GM18502 (cell line): Measurements from ENCODE around the gene TET1.
"Not testable (repeated sequence)": the region's sequence is repeated elsewhere in the genome, so short reads cannot be mapped to it uniquely, and the experiment has no call there.

Experiments used
- ATAC-seq: cut with Tn5 transposase; IDR thresholded peaks from one replicate; pipeline ENCODE4 v1.9.1; 2021; ENCODE audit warnings: mild to moderate bottlenecking; ENCODE audit not compliant: unreplicated experiment, poor library complexity

Gene TET1

DNA sequence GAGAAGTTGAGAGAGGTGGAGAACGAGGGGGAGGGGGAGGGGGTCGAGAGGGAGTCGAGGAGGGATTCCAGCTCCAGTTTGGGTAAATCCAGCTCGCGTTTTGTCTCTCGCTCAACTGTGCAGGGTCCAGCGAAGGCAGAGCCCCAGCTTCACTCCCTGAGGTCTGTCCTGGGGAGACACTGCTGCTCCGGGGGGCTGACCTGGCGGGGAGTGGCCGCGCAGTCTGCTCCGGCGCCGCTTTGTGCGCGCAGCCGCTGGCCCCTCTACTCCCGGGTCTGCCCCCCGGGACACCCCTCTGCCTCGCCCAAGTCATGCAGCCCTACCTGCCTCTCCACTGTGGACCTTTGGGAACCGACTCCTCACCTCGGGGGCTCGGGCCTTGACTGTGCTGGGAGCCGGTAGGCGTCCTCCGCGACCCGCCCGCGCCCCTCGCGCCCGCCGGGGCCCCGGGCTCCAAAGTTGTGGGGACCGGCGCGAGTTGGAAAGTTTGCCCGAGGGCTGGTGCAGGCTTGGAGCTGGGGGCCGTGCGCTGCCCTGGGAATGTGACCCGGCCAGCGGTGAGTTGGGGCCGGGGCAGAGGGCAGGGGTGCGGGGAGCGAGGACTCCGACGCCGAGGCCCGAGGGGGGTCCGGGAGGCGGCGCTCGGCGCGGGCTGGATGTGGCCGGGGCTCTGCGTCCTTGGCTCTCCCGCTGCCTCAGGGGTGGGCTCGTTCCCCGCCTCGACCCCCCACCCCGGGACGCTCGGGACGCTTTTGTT, at the start of gene TET1:
TSS of gene TET1 (plus strand) at position 152 of the 757 bp plus-strand sequence. CDS start 12,002 bp downstream, outside the sequence.
- no peak for ATAC-seq

DNA sequence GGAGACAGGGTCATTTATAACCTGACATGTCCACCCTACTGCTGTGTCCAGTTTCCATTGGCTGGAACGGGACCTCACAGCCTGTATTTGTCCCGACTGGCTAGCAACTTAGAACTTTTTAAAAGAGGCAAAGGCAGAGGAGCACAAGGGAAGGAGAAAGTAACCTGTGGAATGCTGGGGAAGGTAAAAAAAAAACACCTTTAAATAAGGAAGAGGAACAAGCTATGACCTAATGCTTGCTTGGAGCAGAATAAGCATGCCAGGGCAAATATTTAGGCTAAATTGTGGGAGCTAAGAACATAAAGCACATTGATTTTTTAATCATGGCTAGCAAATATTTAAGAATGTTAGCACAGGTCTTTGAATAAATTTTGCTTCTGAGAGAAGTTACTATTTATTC, 43.9 kb upstream of the TET1 start:
- not testable (repeated sequence) for ATAC-seq

DNA sequence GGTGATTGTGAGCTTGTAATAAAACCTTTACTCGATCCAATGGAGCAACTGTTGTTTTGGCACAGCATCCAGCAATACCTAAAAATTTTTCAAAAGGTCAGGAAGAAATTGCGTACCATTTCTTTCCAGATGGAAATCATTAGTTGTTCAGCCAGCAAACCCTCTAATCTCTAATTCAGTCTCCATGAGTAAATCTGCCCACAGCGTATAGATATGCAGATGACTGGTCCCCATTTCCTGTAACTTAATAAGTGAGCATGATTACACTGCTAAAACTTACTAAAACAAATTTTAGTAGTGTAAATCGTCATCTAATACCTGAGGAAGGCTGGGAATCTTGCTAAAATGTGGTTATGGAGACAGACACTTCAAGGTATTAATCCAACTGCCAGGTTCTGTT, 43.4 kb upstream of the TET1 start:
- ATAC-seq: no peak

DNA sequence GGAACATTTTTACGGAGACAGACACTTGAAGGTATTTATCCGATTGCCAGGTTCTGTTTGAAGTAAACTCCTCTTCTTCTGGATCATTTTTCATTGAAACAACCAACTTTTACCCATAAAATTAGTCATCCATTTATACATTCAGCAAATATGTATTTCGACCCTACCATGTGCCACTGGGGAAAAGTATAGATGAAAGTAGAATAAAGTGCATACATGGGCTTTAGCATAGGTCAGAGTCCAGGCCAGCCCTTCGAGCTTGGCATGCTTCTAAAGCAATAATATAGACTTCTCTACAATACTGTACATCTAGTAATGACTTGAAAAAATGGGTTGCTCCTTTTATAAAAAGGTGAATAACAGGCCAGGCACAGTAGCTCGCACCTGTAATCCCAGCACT, 42.9 kb upstream of the TET1 start:
- no peak for ATAC-seq

DNA sequence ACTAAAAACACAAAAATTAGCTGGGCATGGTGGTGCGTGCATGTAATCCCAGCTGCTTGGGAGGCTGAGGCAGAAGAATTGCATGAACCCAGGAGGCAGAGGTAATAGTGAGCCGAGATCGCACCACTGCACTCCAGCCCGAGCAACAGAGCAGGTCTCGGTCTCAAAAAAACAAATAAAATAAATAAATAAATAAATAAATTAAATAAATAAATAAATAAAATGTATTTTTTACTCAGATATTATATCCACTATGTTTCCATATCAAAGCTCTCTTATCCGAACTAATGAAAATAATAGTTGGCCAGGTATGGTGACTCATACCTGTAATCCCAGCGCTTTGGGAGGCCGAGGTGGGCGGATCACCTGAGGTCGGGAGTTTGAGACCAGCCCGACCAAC, 41.5 kb upstream of the TET1 start:
- ATAC-seq: not testable (repeated sequence)

DNA sequence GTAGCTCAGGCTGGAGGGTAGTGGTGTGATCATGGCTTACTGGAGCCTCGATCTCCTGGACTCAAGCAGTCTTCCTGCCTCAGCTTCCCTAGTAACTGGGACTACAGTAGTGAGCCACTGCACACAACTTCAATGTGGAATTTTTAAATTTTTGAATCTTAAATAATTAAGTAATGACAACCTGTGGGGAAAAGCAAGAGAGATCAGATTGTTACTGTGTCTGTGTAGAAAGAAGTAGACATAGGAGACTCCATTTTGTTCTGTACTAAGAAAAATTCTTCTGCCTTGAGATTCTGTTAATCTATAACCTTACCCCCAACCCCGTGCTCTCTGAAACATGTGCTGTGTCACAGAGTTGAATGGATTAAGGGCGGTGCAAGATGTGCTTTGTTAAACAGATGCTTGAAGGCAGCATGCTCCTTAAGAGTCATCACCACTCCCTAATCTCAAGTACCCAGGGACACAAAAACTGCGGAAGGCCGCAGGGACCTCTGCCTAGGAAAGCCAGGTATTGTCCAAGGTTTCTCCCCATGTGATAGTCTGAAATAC, 34.6 kb upstream of the TET1 start:
- not testable (repeated sequence) for ATAC-seq

DNA sequence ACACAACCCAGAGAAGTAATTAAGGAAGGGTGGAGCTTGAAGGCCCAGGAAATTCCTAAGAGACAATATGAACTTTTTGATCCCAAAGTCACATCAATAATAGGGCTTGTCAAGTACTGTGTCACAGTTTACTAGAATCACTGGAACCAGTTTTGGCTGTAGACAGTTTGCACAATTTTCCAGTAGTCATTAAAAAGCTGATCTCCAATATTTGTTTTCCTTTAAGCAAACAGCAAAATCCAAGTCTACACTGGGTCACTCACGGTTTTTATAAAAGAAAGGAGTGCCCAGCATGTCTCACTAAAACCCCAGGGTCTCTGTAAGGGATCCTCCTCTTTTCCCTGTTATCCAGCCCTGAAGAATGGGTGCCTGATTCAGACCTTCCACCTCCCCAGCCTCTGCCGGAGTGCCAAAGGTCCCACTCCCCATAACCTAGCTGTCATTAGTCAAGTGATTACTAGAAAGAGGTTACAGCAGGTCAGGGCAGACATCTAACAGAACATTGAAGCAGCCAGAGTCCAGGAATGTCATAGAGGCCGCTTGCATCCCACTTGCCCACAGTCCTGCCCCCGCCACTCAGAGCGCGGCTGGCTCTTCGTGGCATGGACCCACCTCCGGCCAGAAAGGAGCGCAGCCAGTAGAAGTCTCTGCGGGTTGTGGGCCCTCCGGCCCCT, 33.4 kb upstream of the TET1 start:
- ATAC-seq: peak; percentile 61

DNA sequence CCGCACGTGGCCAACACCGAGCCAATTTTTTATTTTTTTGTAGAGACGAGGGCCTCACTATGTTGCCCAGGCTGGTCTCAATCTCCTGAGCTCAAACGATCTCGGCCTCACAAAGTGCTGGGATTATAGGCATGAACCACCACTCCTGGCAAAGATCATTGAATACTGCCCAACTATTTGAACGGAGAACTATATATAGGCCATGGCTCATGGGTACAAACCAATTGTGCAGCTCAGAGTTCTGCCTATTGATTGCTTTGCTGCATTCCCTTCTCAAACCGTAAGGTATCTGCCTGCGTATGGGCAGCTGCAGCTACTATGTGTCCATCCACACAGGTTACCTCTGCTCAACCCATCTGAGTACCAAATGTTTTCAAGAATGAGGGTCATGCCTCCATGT, 23.2 kb upstream of the TET1 start:
- no peak for ATAC-seq

DNA sequence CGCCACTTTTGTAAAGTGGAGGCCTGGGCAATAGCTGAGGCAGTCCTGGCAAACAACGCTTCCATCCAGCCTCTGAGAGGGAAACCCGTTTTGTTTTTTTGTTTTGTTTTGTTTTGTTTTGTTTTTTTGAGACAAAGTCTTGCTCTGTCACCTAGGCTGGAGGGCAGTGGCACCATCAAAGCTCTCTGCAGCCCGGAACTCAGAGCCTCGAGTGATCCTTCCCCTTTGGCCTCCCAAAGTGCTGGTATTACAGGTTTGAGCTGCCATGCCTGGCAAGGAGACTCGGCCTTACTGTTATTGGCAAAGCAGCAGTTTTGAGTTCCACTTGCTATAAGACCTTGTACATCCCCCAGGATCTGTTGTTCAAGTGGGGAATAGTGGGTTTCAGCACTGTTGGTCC, 22.3 kb upstream of the TET1 start:
- no peak for ATAC-seq

DNA sequence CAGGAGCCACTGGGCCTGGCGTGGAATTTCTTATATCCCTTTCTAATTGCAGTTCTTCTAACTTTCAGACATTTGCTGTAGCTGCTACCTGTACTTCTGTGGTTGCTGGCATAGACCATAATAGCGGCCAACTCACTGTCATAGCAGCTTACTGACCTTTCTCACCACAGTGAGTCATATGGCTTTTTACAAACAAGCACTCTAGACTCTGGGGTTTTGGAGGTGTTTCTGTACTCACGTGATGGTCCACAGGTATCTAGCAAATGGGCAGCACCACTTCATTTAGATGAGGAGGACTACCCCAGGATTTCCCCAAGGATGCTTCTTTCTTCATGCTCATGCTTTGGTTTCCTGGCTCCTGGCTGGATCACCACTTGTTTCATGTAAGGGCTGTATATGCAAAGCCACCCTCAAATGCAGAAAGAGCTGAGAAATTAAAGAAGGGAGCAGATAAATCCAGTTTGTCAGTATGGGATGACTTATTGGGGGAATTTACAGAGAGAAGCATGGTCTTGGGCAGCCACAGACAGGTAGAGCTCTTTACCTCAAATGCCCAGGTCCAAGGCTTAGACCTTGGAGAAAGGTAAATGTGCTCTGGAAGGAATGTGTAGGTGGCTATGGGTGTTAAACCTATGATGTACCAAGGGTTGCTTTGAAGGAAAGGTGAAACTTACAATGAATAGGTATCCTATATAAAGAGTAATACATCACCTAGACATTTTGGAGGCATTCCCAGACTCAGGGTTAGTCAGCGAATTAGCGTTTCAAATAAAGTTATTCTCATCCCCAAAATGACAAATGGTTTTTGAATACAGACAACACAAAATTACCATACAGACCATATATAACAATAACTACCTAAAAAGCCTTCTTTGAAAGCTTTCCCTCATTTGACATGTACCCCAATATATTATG, 16.9 kb upstream of the TET1 start:
- ATAC-seq: no peak

DNA sequence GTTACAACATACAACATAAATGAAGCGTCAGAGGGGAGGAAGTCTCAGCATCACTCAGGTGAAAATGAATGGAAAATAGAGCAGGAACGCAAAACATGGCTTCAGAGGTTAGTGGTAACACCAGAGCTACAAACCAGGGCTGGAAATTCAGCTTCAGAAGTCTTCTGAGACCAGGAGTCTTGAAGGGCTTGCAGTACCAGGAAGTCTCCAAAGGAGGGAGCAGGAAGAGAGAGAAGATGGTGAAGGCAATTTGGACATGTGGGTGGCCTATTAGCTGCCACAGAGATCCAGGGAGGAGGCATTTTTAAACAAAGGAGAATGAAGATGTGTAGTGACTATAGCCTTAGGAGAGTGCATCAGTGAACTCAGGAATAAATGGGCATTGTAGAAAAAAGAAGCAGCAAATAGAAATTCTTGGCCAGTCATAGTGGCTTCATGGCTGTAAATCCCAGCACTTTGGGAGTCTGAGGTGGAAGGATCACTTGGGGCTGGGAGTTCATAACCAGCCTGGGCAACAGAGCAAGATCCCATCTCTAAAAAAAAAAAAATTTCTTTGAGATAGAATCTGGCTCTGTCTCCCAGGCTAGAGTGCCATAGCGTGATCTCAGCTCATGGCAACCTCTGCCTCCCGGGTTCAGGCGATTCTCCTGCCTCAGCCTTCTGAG, 9.3 kb upstream of the TET1 start:
- ATAC-seq: peak; percentile 75

DNA sequence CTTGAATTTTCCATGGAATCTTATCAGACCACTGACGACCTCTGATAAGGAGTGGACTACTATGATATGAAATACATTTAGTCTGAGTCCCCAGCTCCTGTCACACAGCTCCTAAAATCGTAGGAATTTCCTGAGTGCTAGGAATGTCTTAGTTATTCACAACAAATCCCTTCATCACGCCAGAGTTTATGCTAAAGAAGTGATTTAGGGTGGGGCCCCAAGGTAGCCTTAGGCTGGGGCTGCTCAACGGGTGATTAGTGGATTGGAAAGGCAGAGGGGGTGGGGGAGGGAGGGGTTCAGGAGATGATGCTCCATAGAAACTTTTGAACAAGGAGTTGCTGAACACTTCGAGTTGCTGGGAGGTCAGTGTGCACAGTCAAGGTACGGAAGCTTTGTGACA, 7.0 kb upstream of the TET1 start:
- ATAC-seq: no peak

DNA sequence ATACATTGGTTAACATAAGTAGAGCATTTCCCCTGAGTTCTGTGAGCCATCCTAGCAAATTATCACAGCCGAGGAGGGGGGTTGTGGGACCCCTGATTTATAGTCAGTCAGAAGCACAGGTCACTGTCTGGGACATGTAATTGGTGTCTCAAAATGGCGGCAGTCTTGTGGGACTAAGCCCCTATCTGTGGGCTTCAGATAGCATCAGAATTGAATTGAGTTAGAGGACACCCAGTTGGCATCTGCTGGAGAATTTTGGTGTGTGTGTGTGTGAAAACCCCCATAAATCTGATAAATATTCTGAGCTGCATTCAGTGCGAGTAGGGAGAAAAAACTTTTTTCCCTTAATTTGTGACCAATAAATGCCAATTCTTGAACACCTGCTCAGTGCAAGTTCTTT, 6.5 kb upstream of the TET1 start:
- ATAC-seq: no peak

DNA sequence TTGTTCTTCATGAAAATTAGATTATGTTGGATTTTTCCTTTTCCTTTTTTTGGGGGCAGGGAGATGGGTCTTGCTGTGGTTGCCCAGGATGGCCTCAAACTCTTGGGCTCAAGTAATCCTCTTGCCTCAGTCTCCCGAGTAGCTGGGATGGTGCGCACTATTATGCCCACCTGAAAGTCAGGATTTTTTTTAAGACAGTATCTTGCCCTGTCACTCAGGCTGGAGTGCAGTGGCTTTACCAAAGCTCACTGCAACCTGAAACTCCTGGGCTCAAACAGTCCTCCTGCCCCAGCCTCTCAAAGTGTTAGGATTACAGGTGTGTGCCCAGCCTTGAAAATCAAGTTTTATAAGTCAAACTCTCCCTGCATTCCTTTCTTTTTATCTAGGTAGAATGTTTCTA, 1.7 kb upstream of the TET1 start:
- ATAC-seq: no peak

DNA sequence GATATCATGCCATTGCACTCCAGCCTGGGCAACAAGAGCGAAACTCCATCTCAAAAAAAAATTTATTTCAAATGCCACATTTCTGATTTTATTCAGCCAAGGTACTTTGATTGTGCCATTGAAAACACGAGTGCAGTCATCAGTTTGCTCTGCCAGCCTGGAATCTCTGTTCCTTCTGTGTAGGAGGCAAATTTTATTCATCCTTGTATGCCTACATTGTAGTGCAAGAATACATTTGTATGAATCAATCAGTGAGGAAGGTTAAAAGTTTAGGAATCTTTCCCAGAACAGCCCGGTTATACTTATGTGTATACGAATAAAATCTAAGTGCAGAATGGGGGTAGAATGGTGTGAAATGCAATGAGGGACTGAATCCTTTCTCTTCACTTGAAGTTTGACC, 886 bp upstream of the TET1 start:
- no peak for ATAC-seq

DNA sequence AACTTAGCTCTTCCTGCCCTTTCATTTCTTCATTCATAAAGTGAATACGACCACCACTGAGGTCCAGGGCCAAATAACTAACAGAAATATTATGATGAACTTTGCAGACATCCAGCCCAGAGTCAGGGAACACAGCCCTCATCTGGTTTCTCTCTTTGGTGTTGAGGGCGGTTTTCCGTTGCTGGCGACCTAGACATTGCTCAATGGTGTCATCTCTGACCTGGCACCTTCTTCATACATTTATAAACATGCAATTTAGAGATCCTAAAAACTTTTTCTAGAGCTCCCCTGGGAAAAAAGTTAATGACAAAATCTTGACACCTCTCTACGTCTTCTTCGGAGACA, 324 bp upstream of the TET1 start:
- no peak for ATAC-seq

DNA sequence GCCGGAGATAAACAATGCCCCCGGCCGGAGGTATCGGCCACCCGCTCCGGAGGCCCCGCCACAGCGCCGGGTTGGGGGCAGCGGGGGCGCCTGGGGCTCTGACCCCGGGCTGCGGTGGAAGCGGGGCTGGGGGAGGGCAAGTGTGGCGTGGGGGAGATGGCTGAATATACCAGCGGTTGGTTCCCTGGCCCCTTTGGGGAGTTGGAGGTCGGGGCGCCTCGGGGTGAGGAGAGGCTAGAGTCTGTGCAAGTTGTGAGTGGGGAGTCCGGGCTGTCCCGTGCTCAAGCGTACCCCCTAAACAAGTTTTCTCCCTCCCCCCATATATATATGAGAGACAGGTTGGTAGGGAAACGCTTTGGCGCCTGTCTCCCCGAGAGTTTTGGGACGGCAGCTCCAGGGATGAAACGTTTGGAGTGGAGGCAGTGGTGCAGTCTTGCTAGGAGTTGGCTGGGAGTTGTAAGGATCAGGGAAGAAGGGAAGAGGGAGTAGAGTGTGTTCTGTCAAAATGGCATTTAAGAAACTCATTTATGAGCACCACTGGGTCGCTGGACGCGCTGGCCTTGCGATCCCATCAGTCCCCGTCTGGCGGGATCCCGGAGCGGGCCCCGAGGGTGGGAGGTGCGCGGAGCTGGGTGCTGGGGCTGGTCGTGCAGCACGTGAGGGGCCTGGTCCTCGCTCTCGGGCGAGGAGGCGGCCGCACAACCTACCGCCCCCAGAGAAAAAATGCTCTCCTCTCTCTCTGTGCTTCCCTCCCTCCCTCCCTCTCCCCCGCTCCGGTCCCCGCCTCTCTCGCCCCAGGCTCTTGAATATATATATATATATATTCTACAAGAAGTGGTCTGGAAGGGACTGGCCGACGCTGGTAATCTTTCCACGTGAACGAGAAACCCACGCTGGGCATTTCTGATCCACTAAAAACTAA, 1.1 kb downstream of the TET1 start:
- ATAC-seq: no peak

DNA sequence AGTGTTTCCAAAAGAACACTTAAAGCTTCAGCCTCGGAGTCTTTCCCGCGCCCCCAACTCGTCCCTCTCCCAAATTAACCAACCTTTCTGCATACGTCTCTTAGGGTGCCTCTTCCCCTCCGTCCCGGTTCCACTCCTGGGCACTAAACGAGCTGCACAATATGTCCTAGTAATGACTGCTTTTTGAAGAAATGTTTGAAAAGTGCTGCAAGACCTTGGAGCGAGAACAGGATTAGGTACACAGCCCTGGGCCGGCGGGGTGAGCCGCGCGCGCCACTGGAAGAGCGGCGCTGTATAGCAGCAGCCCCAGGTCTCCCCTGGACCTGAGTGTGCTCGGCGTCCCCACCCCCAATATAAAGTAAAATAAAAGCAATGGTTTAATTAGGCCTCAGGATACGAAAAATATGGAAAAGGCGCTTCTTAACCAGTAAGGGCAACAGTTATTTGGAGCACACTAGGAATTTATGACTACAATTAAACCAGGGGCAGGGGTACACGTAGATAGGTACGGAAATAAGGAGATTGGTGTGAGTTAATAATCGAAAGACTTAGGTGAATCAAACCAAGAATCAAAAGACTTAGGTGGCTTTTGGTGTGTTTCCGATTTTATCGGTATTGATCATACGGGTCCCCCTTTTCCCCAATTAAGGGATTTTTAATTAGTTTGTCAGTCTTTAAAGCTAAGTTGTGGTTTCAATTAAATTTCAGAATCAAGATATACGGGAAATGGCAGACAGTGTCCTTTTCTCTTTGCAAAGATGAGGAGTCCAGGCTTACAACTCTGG, 1.9 kb downstream of the TET1 start:
- no peak for ATAC-seq
